Stimulated activated CD8-positive, alpha-beta memory T cell treated with anti-CD3 and anti-CD28 coated beads, Interleukin-12 subunit alpha, Interleukin-12 subunit beta, amount 100 ng/mL, for 24 hours (primary cell): ENCODE results near the gene PLA2G2D.

ENCODE experiments used
- DNase-seq: peaks from one replicate; pipeline ENCODE4 v3.0.0-alpha.2; 2020; ENCODE audit errors: extremely low read depth

Gene PLA2G2D

GRCh38 chr1:20115479-20115878, 3.9 kb downstream of the PLA2G2D start:
- no peak for DNase-seq

GRCh38 chr1:20114021-20114648, 5.2 kb downstream of the PLA2G2D start:
- DNase-seq, result no peak

- DNase-seq, result no peak
Observed at GRCh38 chr1:20112279-20113000, 6.9 kb downstream of the PLA2G2D start.

GRCh38 chr1:20111452-20111851, 7.9 kb downstream of the PLA2G2D start:
- no peak for DNase-seq

- no peak for DNase-seq
Observed at GRCh38 chr1:20110679-20111078, 8.7 kb downstream of the PLA2G2D start.

GRCh38 chr1:20109223-20109856, 10.0 kb downstream of the PLA2G2D start:
- no peak for DNase-seq

GRCh38 chr1:20108366-20109123, 10.8 kb downstream of the PLA2G2D start:
- no peak for DNase-seq

GRCh38 chr1:20107796-20108195, 11.5 kb downstream of the PLA2G2D start:
- no peak for DNase-seq

GRCh38 chr1:20107351-20107750, 12.0 kb downstream of the PLA2G2D start:
- DNase-seq, result no peak

- DNase-seq, result no peak
Observed at GRCh38 chr1:20105856-20106255, 13.5 kb downstream of the PLA2G2D start.

- DNase-seq, result no peak
Observed at GRCh38 chr1:20102875-20103274, 16.5 kb downstream of the PLA2G2D start.

GRCh38 chr1:20100632-20101355, 18.5 kb downstream of the PLA2G2D start:
- DNase-seq, result no peak

GRCh38 chr1:20099533-20099932, 19.8 kb downstream of the PLA2G2D start:
- DNase-seq, result no peak

- DNase-seq, result no peak
Observed at GRCh38 chr1:20096840-20097447, 22.4 kb downstream of the PLA2G2D start.

GRCh38 chr1:20095564-20096434, 23.5 kb downstream of the PLA2G2D start:
- no peak for DNase-seq

GRCh38 chr1:20093940-20094391, 25.4 kb downstream of the PLA2G2D start:
- no peak for DNase-seq

GRCh38 chr1:20093303-20093702, 26.0 kb downstream of the PLA2G2D start:
- no peak for DNase-seq

GRCh38 chr1:20090641-20091040, 28.7 kb downstream of the PLA2G2D start:
- no peak for DNase-seq

GRCh38 chr1:20090119-20090518, 29.2 kb downstream of the PLA2G2D start:
- no peak for DNase-seq
